Osteoblast (primary cell): ENCODE results near the gene PNPLA7. TPM values are rescaled to one million over a fixed set of nuclear protein-coding genes. Genes with fewer than 3 reads are reported as not detected.

ENCODE experiments used
- DNase-seq: peaks from one replicate; pipeline ENCODE4 v3.0.0; 2011; ENCODE audit warnings: low spot score, mixed read lengths; ENCODE audit not compliant: insufficient read length; ENCODE audit errors: missing footprints
- H2AFZ ChIP-seq: 2 replicates; pipeline ENCODE4 v1.6.0; 2011; ENCODE audit warnings: mild to moderate bottlenecking, low read length
- H3K27ac ChIP-seq: 2 replicates; pipeline ENCODE4 v1.5.1; 2011; ENCODE audit warnings: mild to moderate bottlenecking, low read depth, low read length, moderate library complexity
- H3K27me3 ChIP-seq: 2 replicates; pipeline ENCODE4 v1.6.0; 2012; ENCODE audit warnings: mild to moderate bottlenecking, control low read depth, inconsistent platforms, low read length, moderate library complexity; ENCODE audit not compliant: insufficient read depth
- H3K36me3 ChIP-seq: 2 replicates; pipeline ENCODE4 v1.5.1; 2011; ENCODE audit warnings: mild to moderate bottlenecking, low read length, control low read depth, moderate library complexity; ENCODE audit not compliant: insufficient read depth
- H3K4me1 ChIP-seq: 2 replicates; pipeline ENCODE4 v1.5.1; 2011; ENCODE audit warnings: mild to moderate bottlenecking, low read length, control low read depth, moderate library complexity; ENCODE audit not compliant: insufficient read depth
- H3K4me2 ChIP-seq: 2 replicates; pipeline ENCODE4 v1.6.0; 2011; ENCODE audit warnings: mild to moderate bottlenecking, low read length; ENCODE audit not compliant: insufficient read depth
- H3K4me3 ChIP-seq: fragments of 200-600 bp; sonication (generic); 3 replicates; pipeline ENCODE4 v1.5.1; 2012; ENCODE audit warnings: mild to moderate bottlenecking, low read length, inconsistent platforms; ENCODE audit not compliant: insufficient read depth
- H3K79me2 ChIP-seq: 2 replicates; pipeline ENCODE4 v1.6.0; 2012; ENCODE audit warnings: mild to moderate bottlenecking, low read length, control low read depth, inconsistent platforms; ENCODE audit not compliant: insufficient read depth
- H3K9me3 ChIP-seq: 2 replicates; pipeline ENCODE4 v1.5.1; 2011; ENCODE audit warnings: low read depth, low read length, control low read depth
- H4K20me1 ChIP-seq: 2 replicates; pipeline ENCODE4 v1.6.0; 2012; ENCODE audit warnings: mild to moderate bottlenecking, low read length, control low read depth; ENCODE audit not compliant: insufficient read depth
- total RNA-seq: library from RNA; depleted of rRNA; stranded (reverse); fragments of >200 nt; gene quantifications from 2 replicates; pipeline ENCODE4 v1.2.3, GENCODE V29; 2012
- TF ChIP-seq, protein P1 (sequence below): IDR thresholded peaks from 2 replicates; pipeline ENCODE4 v1.5.1; 2011; ENCODE audit warnings: mild to moderate bottlenecking, low read depth, low read length, moderate library complexity; ENCODE audit errors: extremely low read depth

PNPLA7 gene
- total RNA-seq, 1 donor = 1.8 TPM

DNA sequence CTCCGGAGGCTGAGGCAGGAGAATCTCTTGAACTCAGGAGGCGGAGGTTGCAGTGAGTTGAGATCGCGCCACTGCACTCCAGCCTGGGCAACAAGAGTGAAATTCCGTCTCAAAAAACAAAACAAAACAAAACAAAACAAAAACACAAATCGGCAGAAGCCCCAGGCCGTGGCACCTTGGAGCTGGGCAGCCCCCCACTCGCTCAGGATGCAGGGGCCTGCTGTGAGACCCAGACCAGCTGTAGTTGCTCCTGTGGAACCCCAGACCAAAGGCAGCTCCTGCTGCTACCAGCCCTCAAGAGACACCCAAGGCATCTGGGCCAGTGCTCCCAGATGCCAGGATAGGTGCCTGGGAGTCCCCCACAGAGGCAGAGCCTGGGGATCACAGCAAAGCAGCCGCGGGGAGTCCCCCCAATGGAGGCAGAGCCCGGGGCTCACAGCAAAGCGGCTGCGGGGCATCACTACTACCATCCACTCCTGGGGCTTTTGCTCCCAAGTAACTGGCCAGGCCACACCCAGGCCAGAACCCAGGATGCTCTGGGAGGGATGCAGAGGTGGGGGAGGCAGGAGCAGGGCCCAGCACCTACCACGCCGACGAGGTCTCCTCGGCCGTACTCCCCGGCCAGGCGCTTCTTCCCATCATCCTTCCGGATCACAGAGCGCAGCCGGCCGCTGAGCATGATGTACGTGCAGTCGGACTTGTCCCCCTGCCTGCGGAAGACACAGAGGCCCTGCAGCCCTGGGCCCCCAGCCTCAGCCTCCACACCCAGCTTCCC is 53.4 kb downstream of the PNPLA7 start:
- H3K79me2 ChIP-seq = no peaks in the 10 kb centered on the region
- no peaks in the 10 kb centered on the region for H3K9me3 ChIP-seq
- H3K4me1 ChIP-seq = no peaks in the 10 kb centered on the region
- H4K20me1 ChIP-seq = no peaks in the 10 kb centered on the region
- H3K36me3 ChIP-seq = no peaks in the 10 kb centered on the region
- DNase-seq = peak; percentile 86
- TF ChIP-seq, protein P1, sequence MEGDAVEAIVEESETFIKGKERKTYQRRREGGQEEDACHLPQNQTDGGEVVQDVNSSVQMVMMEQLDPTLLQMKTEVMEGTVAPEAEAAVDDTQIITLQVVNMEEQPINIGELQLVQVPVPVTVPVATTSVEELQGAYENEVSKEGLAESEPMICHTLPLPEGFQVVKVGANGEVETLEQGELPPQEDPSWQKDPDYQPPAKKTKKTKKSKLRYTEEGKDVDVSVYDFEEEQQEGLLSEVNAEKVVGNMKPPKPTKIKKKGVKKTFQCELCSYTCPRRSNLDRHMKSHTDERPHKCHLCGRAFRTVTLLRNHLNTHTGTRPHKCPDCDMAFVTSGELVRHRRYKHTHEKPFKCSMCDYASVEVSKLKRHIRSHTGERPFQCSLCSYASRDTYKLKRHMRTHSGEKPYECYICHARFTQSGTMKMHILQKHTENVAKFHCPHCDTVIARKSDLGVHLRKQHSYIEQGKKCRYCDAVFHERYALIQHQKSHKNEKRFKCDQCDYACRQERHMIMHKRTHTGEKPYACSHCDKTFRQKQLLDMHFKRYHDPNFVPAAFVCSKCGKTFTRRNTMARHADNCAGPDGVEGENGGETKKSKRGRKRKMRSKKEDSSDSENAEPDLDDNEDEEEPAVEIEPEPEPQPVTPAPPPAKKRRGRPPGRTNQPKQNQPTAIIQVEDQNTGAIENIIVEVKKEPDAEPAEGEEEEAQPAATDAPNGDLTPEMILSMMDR = no peak
- H3K4me2 ChIP-seq = no peak overlapping the region
- no peak overlapping the region for H3K4me3 ChIP-seq
- no peak overlapping the region for H2AFZ ChIP-seq
- no peak overlapping the region for H3K27ac ChIP-seq
- H3K27me3 ChIP-seq = no peaks in the 10 kb centered on the region

DNA sequence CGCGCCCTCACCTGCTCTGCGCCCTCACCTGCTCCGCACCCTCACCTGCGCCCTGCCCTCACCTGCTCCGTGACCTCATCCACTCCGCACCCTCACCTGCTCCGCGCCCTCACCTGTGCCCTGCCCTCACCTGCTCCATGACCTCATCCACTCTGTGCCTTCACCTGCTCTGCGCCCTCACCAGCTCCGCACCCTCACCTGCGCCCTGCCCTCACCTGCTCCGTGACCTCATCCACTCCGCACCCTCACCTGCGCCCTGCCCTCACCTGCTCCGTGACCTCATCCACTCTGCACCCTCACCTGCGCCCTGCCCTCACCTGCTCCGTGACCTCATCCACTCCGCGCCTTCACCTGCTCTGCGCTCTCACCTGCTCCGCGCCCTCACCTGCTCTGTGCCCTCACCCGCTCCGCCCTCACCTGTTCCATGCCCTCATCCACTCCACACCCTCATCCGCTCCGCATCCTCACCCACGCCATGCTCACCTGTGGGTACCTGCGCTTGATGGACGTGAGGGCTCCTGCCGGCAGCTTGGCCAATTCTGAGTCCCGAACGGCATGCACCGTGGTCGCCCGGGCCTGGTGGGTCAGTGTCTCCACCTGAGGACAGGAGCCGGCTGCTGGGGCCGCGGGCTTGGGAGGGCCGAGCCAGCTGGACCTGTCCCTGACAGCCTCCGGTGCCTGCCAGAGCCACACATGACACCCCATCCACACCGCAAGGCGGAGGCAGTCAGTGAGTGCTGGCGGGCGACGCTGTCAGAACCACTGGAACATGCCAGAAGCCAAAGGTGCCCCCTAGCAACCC is 55.5 kb downstream of the PNPLA7 start:
- Histone ChIP-seq H3K79me2 (no peaks in the 10 kb centered on the region), H3K27ac (no peak overlapping the region), H3K36me3 (no peaks in the 10 kb centered on the region), H3K27me3 (no peaks in the 10 kb centered on the region), H2AFZ (no peak overlapping the region), H3K4me1 (no peaks in the 10 kb centered on the region), H3K4me2 (no peak overlapping the region), H3K9me3 (no peaks in the 10 kb centered on the region), H4K20me1 (no peaks in the 10 kb centered on the region), H3K4me3 (no peak overlapping the region)
- DNase-seq = peak; percentile 84
- TF ChIP-seq, protein P1 = no peak

DNA sequence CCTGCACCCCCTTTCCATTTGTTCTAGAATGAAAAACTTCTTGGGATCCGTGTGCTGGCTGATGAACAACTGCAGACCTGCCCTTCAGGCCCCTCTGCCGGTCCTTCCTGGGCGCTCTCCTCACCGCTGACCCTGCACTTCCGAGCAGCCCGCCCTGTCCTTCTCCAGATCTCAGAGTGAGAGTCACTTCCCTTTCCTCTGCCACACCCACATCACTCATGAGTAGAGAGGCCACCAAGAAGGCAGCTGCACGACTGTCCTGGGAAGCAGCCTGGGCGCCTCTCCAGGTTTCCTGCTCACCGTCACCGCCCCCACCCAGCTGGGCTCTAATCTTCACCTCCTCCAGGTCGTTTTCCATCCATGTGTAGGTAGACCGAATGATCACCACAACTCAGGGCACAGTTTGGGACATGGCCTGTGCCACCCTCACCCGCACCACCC is 56.1 kb downstream of the PNPLA7 start:
- H3K4me3 ChIP-seq = no peak overlapping the region
- TF ChIP-seq, protein P1 = no peak
- H3K4me2 ChIP-seq = no peak overlapping the region
- H3K27me3 ChIP-seq = no peaks in the 10 kb centered on the region
- no peaks in the 10 kb centered on the region for H3K4me1 ChIP-seq
- no peak overlapping the region for H3K27ac ChIP-seq
- DNase-seq = peak; percentile 77
- H3K9me3 ChIP-seq = no peaks in the 10 kb centered on the region
- no peaks in the 10 kb centered on the region for H3K36me3 ChIP-seq
- no peak overlapping the region for H2AFZ ChIP-seq
- no peaks in the 10 kb centered on the region for H3K79me2 ChIP-seq
- H4K20me1 ChIP-seq = no peaks in the 10 kb centered on the region
